ENCODE data around the gene PANK4. TPM values are rescaled to one million over a fixed set of nuclear protein-coding genes. Genes with fewer than 3 reads are reported as not detected.
"Not testable (repeated sequence)": the region's sequence is repeated elsewhere in the genome, so short reads cannot be mapped to it uniquely, and the experiment has no call there.

PANK4 gene
- total RNA-seq, 1 experiment from 2014 or later: 45.6 TPM

GRCh38 chr1:2553871-2554620, 27.6 kb upstream of the PANK4 start:
- Histone ChIP-seq H3K27me3 (replicated peaks; ENCODE audit: insufficient read depth, low read depth, low read length, poor library complexity) (no peaks in the 10 kb centered on the region), H3K9me3 (ENCODE audit: low read depth, low read length, poor library complexity, severe bottlenecking) (no peaks in the 10 kb centered on the region), H3K36me3 (ENCODE audit: insufficient read depth, low read length, poor library complexity, severe bottlenecking) (no peaks in the 10 kb centered on the region), H3K4me1 (ENCODE audit: insufficient read depth, low read length, poor library complexity, severe bottlenecking) (peaks cover 17% of the 10 kb centered on the region), H3K27ac (ENCODE audit: low read depth, low read length, poor library complexity, severe bottlenecking) (no peak overlapping the region), H3K4me3 (ENCODE audit: low read depth, low read length, poor library complexity, severe bottlenecking) (no peak overlapping the region)
- CTCF ChIA-PET: no interaction called here
- no TSS peak for BruUV-seq (replicated peaks)
- no peak for DNase-seq (ENCODE audit: low spot score)
- POLR2A ChIA-PET (ENCODE audit: low non-redundant PET): no interaction called here
- intact Hi-C loops (cut with micrococcal nuclease; ENCODE audit: unreplicated experiment): loop anchor here (10.0 kb wide), 1 partner anchor 871 kb away; no protein-coding TSS in a partner anchor
- no peak for TF ChIP-seq CTCF (conservative IDR thresholded peaks at IDR 0.05; ENCODE audit: low read depth, low read length)
- no peak for TF ChIP-seq EZH2 (IDR thresholded peaks at IDR 0.05; ENCODE audit: borderline replicate concordance, low read depth, low read length, poor library complexity, severe bottlenecking)

GRCh38 chr1:2553076-2553475, 26.7 kb upstream of the PANK4 start:
- intact Hi-C loops (cut with micrococcal nuclease; ENCODE audit: unreplicated experiment): loop anchor here (10.0 kb wide), 1 partner anchor 872 kb away; no protein-coding TSS in a partner anchor
- CTCF ChIA-PET; H3K4me3 ChIP-seq (ENCODE audit: low read depth, low read length, poor library complexity, severe bottlenecking); BruUV-seq (replicated peaks); H3K9me3 ChIP-seq (ENCODE audit: low read depth, low read length, poor library complexity, severe bottlenecking); H3K36me3 ChIP-seq (ENCODE audit: insufficient read depth, low read length, poor library complexity, severe bottlenecking); POLR2A ChIA-PET (ENCODE audit: low non-redundant PET); DNase-seq (ENCODE audit: low spot score); H3K27ac ChIP-seq (ENCODE audit: low read depth, low read length, poor library complexity, severe bottlenecking); H3K27me3 ChIP-seq (replicated peaks; ENCODE audit: insufficient read depth, low read depth, low read length, poor library complexity): not testable (repeated sequence)
- peaks cover 22% of the 10 kb centered on the region for H3K4me1 ChIP-seq (ENCODE audit: insufficient read depth, low read length, poor library complexity, severe bottlenecking)

GRCh38 chr1:2552189-2552588, 25.8 kb upstream of the PANK4 start:
- Histone ChIP-seq H3K36me3 (ENCODE audit: insufficient read depth, low read length, poor library complexity, severe bottlenecking) (no peaks in the 10 kb centered on the region), H3K4me1 (ENCODE audit: insufficient read depth, low read length, poor library complexity, severe bottlenecking) (peaks cover 31% of the 10 kb centered on the region), H3K9me3 (ENCODE audit: low read depth, low read length, poor library complexity, severe bottlenecking) (no peaks in the 10 kb centered on the region), H3K27me3 (replicated peaks; ENCODE audit: insufficient read depth, low read depth, low read length, poor library complexity) (no peaks in the 10 kb centered on the region), H3K4me3 (ENCODE audit: low read depth, low read length, poor library complexity, severe bottlenecking) (no peak overlapping the region), H3K27ac (ENCODE audit: low read depth, low read length, poor library complexity, severe bottlenecking) (no peak overlapping the region)
- POLR2A ChIA-PET (ENCODE audit: low non-redundant PET): no interaction called here
- no peak for TF ChIP-seq EZH2 (IDR thresholded peaks at IDR 0.05; ENCODE audit: borderline replicate concordance, low read depth, low read length, poor library complexity, severe bottlenecking)
- TF ChIP-seq CTCF (conservative IDR thresholded peaks at IDR 0.05; ENCODE audit: low read depth, low read length): no peak
- intact Hi-C loops (cut with micrococcal nuclease; ENCODE audit: unreplicated experiment): loop anchor here (10.0 kb wide), 1 partner anchor 873 kb away; no protein-coding TSS in a partner anchor
- DNase-seq (ENCODE audit: low spot score): no peak
- BruUV-seq (replicated peaks): no TSS peak
- CTCF ChIA-PET: no interaction called here

DNA sequence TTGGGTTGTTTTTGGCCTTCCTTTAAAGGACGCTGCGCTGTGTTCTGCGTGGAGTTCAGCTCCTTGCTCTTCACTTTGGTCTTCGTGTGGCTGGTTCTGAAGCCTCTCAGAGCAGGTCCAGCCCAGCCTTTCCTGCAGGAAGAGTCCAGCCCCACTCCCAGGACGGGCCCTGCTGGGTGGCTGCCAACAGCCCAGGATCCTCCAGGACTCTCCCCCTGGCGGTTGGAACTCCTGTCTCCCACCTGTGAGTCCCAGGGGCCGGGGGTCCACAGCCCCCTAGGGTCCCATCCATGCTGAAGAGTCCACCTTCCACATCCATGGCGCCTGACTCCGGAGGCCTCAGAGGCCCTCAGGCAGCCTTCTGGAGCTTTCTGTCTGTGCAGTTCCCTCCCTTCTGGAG, 25.1 kb upstream of the PANK4 start:
- CTCF ChIA-PET; BruUV-seq (replicated peaks); H3K9me3 ChIP-seq (ENCODE audit: low read depth, low read length, poor library complexity, severe bottlenecking); DNase-seq (ENCODE audit: low spot score); H3K27me3 ChIP-seq (replicated peaks; ENCODE audit: insufficient read depth, low read depth, low read length, poor library complexity); H3K36me3 ChIP-seq (ENCODE audit: insufficient read depth, low read length, poor library complexity, severe bottlenecking); H3K4me3 ChIP-seq (ENCODE audit: low read depth, low read length, poor library complexity, severe bottlenecking); H3K27ac ChIP-seq (ENCODE audit: low read depth, low read length, poor library complexity, severe bottlenecking); POLR2A ChIA-PET (ENCODE audit: low non-redundant PET): not testable (repeated sequence)
- intact Hi-C loops (cut with micrococcal nuclease; ENCODE audit: unreplicated experiment): loop anchor here (10.0 kb wide), 1 partner anchor 873 kb away; no protein-coding TSS in a partner anchor
- H3K4me1 ChIP-seq (ENCODE audit: insufficient read depth, low read length, poor library complexity, severe bottlenecking): peaks cover 35% of the 10 kb centered on the region

GRCh38 chr1:2550309-2550861, 24.0 kb upstream of the PANK4 start:
- H3K9me3 ChIP-seq (ENCODE audit: low read depth, low read length, poor library complexity, severe bottlenecking); H3K27me3 ChIP-seq (replicated peaks; ENCODE audit: insufficient read depth, low read depth, low read length, poor library complexity); H3K36me3 ChIP-seq (ENCODE audit: insufficient read depth, low read length, poor library complexity, severe bottlenecking); DNase-seq (ENCODE audit: low spot score); CTCF ChIA-PET; H3K27ac ChIP-seq (ENCODE audit: low read depth, low read length, poor library complexity, severe bottlenecking); BruUV-seq (replicated peaks); H3K4me3 ChIP-seq (ENCODE audit: low read depth, low read length, poor library complexity, severe bottlenecking); POLR2A ChIA-PET (ENCODE audit: low non-redundant PET): not testable (repeated sequence)
- intact Hi-C loops (cut with micrococcal nuclease; ENCODE audit: unreplicated experiment): loop anchor here (10.0 kb wide), 1 partner anchor 874 kb away; no protein-coding TSS in a partner anchor
- H3K4me1 ChIP-seq (ENCODE audit: insufficient read depth, low read length, poor library complexity, severe bottlenecking): peaks cover 27% of the 10 kb centered on the region

All from A673 (cell line).